HG02642 (cell line): Measurements from ENCODE around the gene TFF2.

Experiments used
- ATAC-seq: cut with Tn5 transposase; IDR thresholded peaks from one replicate; pipeline ENCODE4 v1.9.1; 2021; ENCODE audit warnings: mild to moderate bottlenecking; ENCODE audit not compliant: unreplicated experiment, poor library complexity

Gene TFF2

DNA sequence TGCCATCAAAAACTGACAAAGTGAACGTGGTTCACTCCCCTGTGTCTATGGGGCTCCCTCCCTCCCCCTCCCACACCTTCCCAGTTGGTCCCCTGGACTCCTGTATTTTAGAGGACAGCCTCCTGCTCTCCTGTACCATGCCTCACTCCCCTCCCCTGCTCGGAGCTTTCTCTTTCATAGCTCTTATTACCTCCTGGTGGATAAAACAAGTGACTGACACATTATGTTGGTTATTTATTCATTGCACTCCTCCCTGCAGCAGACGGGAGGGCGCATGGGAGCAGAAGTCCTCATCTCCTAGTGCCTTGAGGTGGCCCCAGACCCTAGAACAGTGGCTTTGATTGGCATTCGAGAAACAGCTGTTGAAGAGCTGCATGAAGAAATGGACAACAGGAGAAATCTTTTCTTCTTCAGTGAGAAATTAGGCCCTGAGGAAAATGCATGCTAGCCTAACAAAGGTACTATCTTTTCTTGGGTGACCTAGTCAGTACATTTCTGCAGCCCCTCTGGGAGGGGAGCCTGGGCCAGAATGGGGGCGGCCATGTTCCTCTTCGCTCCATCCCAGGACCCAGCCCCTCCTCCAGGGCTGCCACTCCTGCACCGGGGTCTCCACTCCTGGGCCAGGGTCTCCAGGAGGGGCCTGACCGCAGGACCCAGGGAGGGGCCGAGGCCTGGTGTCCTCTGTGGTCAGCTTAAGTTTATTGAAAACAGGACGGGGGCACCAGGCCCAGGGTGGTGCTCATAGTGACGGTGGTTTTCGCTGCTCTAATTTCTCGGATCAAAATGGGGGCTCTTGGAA, 16.8 kb upstream of the TFF2 start:
- no peak for ATAC-seq

- no peak for ATAC-seq
Measured at GRCh38 chr21:42366292-42367010, 15.7 kb upstream of the TFF2 start, which contains the start of gene TFF1. TFF1 (minus strand) TSS chr21:42366535; CDS start chr21:42366495, 40 bp downstream.

DNA sequence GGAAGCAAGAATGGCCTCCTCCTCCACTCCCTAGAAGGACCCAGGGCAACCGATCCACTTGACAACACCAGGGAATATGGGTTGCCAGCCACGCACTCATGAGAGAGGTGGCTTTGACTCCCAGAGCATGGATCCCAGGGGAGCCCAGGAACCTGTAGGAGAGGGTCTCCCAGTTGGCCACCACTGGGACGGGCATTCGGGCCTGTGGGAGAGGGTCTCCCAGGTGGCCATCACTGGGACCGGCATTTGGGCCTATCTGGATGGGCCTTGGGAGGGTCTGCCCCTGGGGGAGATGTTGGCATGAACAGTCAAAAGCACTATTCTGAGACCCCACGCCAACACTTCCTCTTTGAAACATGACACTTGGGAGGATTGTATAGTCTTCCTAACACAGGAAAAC, 15.0 kb upstream of the TFF2 start:
- ATAC-seq: no peak

GRCh38 chr21:42364304-42364865, 13.6 kb upstream of the TFF2 start:
- no peak for ATAC-seq

- ATAC-seq: no peak
Measured at GRCh38 chr21:42363312-42363711, 12.5 kb upstream of the TFF2 start.

- ATAC-seq: no peak
Measured at GRCh38 chr21:42362700-42363099, 11.9 kb upstream of the TFF2 start.

- no peak for ATAC-seq
Measured at GRCh38 chr21:42362198-42362597, 11.4 kb upstream of the TFF2 start.

GRCh38 chr21:42361286-42361685, 10.5 kb upstream of the TFF2 start:
- no peak for ATAC-seq

- no peak for ATAC-seq
Measured at GRCh38 chr21:42360317-42360716, 9.5 kb upstream of the TFF2 start.

DNA sequence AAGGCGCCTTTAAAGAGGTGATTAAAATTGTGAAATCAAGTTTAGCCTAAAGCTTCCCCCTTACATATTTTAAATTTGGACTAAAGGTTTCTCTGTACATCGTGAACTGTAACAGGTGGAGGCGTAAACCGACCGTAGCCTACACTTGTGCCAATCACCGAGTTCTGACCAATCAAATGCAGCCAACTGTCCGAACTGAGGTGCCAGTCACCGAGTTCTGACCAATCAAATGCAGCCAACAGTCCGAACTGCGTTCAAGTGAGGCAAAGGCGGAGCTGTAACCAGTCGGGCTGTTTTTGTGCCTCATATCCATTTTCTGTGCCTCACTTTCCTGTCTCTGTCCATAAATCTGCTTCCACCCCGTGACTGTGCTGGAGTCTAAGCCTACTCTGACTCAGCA, 8.1 kb upstream of the TFF2 start:
- no peak for ATAC-seq

GRCh38 chr21:42358261-42358660, 7.5 kb upstream of the TFF2 start:
- no peak for ATAC-seq

- ATAC-seq: no peak
Measured at GRCh38 chr21:42357307-42357706, 6.5 kb upstream of the TFF2 start.

DNA sequence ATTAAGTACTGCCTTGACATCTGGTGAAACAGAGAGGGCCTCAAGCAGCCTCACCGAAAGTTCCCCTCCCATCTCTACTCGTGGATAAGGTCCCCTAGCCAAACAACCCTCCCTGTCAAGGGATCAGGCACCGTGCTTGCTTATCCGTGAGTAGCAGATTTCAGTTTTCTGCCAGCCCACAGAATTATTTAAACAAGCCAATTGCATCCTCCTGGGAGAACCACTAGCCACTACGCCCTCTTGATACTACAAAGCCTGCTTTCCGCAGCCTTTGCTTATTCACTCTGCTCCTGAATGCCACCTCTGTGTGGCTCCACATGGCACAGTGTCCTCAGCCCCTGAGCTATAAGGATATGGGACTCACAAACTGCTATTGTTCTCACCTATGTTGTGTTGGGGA, 5.9 kb upstream of the TFF2 start:
- no peak for ATAC-seq

GRCh38 chr21:42356046-42356445, 5.3 kb upstream of the TFF2 start:
- ATAC-seq: no peak

GRCh38 chr21:42353623-42354022, 2.8 kb upstream of the TFF2 start:
- ATAC-seq: no peak

DNA sequence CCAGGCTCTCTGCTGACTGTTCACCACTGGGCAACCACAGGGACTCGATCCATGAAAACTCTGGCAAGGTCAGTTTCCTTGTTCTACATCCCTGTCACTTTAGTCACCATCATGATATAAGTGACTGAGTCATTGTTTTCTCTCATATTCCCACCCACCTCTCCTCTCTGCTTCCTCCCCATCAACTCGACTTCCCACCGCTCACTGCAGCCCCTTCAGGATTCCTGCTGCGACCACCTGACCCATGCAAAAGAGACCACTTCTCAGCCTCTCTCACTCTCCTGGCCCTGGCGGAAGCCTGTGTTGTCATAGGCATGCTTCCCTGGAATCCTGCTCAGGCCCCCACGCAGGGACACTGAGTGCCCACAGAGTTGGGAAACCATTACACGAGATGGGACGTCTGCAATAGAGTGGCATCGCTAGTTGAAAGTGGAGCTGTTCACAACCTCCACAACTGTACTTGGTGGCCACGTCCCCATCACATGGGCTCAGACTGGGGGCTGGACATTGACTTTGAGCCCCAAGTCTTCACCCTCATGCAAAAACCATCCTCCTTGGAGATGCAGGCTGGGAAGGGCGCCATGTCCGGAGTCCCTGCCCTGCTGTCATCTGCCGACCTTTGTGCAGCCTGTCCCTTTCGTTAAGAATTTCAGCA, 1.8 kb upstream of the TFF2 start:
- ATAC-seq: no peak

- ATAC-seq: no peak
Measured at GRCh38 chr21:42351626-42352440, 1.0 kb upstream of the TFF2 start.

DNA sequence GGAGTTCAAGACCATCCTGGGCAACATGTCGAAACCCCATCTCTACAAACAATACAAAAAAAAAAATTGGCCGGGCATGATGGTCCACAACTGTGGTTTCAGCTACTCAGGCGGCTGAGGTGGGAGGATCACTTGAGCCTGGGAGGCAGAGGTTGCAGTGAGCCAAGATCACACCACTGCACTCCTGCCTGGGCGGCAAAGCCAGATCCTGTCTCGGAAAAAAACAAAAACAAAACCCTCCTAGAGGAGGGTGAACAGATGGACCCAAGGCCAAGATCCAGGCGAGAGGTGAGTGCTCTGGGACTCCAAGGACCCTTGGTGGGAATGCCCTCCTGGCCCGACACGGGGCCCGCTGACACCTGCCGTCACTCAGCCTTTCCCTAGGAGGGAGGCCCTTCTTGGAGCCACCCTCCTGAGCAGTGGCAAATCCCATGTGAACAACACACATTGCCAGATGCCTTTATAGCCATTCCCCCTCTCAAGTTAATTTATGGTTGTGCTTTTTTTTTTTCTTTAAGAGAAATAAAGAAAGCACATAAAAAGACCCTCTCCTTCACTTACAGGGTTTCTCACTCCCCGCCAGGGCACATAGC, 380 bp downstream of the TFF2 start:
- ATAC-seq: no peak

- ATAC-seq: no peak
Measured at GRCh38 chr21:42349420-42350317, 1.1 kb downstream of the TFF2 start.
